GM21367 (cell line): ENCODE measurements around the gene GDAP2.
"Not testable (repeated sequence)": the region's sequence is repeated elsewhere in the genome, so short reads cannot be mapped to it uniquely, and the experiment has no call there.

ENCODE experiments used
- ATAC-seq: cut with Tn5 transposase; IDR thresholded peaks from one replicate; pipeline ENCODE4 v1.9.1; 2021; ENCODE audit not compliant: unreplicated experiment

GDAP2 gene, protein sequence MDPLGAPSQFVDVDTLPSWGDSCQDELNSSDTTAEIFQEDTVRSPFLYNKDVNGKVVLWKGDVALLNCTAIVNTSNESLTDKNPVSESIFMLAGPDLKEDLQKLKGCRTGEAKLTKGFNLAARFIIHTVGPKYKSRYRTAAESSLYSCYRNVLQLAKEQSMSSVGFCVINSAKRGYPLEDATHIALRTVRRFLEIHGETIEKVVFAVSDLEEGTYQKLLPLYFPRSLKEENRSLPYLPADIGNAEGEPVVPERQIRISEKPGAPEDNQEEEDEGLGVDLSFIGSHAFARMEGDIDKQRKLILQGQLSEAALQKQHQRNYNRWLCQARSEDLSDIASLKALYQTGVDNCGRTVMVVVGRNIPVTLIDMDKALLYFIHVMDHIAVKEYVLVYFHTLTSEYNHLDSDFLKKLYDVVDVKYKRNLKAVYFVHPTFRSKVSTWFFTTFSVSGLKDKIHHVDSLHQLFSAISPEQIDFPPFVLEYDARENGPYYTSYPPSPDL

GRCh38 chr1:117929343-117930172 is at the start of gene GDAP2, which contains the start of gene WDR3:
Gene GDAP2 (minus strand): TSS chr1:117929621. CDS start chr1:117920357, 9,264 bp downstream.
Gene WDR3 (plus strand): TSS chr1:117929739. CDS start chr1:117933320, 3,581 bp downstream.
- ATAC-seq = peak; percentile 95

DNA sequence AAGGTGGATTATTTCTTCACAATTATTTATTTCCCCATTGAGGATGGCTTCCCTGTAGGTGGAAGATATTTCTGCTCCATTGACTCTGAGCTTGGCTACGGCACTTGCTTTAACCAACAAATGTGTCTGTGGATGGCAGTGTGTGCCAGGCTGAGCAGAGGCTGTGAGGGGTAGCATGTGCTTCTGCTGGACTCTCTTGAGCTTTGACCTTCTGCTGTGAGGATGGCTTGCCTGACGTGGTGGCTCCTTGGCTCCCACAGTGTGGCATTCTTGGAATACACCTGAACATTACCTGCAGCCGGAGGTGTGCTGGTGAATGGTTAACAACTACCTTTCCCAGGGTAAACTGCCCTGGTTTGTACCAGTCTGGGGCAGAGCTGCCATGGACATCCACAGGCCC is 47.0 kb upstream of the GDAP2 start:
- no peak for ATAC-seq

- no peak for ATAC-seq
Observed at GRCh38 chr1:117971777-117972176, 42.4 kb upstream of the GDAP2 start.

DNA sequence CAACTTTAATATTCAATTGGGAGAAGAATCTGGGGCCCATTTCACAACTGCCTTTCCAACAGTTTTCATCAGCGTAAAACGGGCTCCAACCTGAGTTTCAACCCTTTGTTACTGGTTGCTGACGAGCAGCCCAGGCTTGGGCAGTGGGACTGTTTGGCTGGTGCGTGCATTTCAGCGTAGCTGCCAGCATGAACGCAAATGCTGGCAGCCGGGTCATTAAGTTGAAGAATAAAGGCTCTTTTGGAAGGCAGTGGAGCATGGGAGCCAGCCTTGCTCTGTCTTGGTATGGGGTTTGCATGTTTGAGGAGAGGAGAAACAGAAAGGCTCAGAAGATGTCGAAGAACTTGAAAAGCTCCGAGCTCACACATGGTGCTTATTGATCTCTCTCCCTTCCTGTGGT is 40.8 kb upstream of the GDAP2 start:
- no peak for ATAC-seq

- no peak for ATAC-seq
Observed at GRCh38 chr1:117967881-117968280, 38.5 kb upstream of the GDAP2 start.

DNA sequence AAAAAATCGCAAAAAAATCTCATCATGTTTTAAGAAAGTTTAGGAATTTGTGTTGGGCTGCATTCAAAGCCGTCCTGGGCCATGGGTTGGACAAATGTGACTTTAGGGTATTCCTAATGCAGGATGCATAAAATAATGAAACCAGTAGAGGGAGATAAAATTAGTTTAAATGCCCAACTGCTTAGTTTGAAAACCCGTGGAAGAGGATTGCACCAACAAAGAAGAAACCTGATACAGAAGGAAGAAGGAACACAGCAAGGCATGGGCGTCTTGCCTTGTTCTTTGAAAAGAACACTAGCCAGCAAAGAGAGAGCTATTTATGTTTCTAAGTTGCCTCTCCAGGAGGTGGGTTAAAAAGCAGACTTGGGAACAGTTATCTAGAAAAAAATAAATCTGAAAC is 38.1 kb upstream of the GDAP2 start:
- ATAC-seq = no peak

DNA sequence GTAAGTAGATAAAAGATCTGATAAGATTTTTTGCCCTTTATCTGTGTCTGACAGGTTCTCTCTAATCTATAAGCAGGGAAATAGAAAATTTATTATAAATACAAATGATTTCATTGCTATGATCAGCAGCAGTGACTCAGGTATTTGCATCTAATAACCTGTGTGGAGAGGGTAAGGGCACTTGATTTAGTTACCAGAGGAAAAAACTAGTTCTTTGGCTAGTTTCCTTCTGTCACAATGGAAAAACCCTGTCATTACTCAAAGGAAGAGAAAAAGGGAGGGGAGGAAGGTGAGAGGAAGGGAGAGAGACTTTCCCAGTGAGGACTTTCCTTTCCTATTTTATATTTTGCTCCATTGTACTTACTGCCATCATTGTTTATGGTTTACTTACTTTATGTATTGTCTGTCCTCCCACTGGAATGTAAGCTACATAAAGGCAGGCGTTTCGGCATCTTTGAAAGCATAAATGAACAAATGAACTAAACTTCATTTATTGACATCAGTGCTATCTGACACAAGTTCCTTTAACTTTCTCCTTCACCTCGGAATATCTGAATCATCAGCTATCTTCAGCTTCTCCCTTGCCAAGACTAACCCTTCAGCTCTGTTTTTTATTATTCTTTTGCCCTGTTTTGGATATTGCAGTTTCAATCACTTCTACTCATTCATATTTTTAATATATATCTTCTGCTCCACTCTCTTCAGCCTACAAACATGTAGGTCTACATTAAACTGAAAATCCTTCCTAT is 35.0 kb upstream of the GDAP2 start:
- no peak for ATAC-seq

DNA sequence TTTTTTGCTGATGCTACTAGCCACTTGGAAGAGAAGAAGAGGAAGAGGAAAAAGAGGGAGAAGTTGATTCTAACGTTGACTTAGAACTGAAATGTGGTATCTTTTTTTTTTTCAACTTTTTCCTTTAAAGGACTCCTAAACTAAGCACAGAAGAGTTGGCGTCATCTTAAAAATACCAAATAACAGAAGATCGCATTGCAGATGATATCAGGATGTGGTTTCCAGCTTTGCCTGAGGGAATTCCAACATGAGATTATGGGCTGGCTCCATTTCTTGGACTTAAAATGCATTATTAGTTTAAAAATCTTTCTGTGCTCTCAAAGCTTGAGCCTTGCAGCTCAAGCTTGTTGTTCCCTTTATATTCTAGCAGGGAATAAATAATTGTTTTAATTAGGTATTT is 29.9 kb upstream of the GDAP2 start:
- ATAC-seq = no peak

- no peak for ATAC-seq
Observed at GRCh38 chr1:117952386-117952785, 23.0 kb upstream of the GDAP2 start.

GRCh38 chr1:117942293-117942692 is 12.9 kb upstream of the GDAP2 start:
- no peak for ATAC-seq

GRCh38 chr1:117933769-117934168 is 4.3 kb upstream of the GDAP2 start:
- ATAC-seq = no peak

- ATAC-seq = no peak
Observed at GRCh38 chr1:117932576-117932975, 3.2 kb upstream of the GDAP2 start.

GRCh38 chr1:117930484-117930883 is 1.1 kb upstream of the GDAP2 start:
- ATAC-seq = no peak

GRCh38 chr1:117930173-117930447 is 689 bp upstream of the GDAP2 start:
- ATAC-seq = no peak

DNA sequence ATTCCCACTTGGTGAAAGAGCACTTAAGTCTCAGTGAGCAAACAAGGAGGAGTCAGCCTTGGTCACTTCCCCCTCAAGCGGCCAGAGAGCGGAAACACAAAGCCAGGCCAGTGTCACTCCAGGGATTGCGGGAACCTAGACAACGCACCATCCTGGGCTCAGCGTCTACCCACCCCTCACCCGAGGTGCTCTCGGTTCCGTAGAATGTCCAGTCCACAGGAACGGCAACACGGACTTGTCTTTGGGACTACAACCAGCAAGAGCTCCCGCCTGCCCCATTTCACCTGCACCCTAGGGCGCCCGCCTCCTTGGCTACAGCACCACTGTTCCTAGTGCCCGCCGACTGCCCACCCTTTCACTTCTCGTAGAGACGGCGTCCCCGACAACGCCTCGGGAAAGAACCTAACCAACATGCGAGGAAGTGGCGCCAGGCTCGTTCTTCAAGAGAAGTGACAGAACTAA is 509 bp downstream of the GDAP2 start:
- peak; percentile 36 for ATAC-seq

GRCh38 chr1:117925981-117926380 is 3.4 kb downstream of the GDAP2 start:
- ATAC-seq = no peak

- not testable (repeated sequence) for ATAC-seq
Observed at GRCh38 chr1:117922717-117923116, 6.7 kb downstream of the GDAP2 start.

- ATAC-seq = no peak
Observed at GRCh38 chr1:117921991-117922390, 7.4 kb downstream of the GDAP2 start.

DNA sequence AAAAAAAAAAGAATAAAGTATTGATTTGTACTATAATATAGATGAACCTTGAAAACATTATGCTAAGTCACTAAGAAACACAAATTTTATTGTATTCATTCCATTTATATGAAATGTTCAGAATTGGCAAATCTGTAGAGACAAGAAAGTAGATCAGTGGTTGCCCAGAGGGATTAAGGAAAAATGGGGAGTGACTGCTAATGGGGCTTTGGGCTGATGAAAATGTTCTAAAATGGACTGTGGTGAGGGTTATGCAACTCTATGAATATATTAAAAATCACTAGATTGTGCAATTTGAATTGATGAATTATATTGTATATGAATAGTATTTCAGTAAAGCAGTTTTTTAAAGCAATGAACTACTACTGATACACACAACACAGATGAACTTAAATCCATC is 10.0 kb downstream of the GDAP2 start:
- ATAC-seq = no peak

DNA sequence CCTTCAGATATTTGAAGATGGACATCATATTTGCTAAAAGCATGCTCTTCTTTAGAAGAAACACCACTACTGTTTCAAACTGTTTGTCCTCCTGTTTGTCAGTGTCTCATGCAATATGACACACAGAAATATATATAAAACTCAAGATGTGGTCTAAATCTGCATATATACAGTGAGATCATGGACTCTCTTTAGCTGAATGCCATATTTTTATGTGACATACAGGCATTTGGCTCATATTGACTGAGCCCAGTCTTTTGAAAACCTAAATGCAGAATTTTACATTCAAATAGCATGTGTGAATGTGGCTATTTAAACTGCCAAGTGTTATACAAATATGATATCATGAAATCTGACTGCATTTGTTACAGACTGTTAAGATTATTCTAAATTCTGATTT is 18.4 kb downstream of the GDAP2 start:
- ATAC-seq = no peak

DNA sequence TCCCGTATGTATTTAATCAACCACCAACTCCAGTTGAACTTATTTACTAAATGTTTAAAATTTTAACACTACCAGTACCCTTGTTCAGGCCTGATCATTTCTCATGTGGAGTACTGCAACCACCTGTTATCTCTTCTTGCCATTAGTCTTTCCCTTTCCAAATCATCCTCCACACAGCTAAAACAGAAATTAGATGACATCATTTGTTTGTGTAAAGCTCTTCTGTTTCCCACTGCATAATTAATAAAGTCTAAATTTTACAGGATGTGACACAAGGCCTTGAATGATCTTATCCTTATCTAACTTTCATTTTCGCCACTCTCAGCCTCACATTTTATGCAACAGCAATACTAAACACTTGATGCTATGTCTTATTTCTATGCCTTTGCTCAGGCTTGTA is 24.4 kb downstream of the GDAP2 start:
- no peak for ATAC-seq
